Activated T-helper 1 cell treated with Interleukin-2 at 50 U/mL for 16 hours (primary cell): ENCODE results near the gene EIF4G3.
"Not testable (repeated sequence)": the region's sequence is repeated elsewhere in the genome, so short reads cannot be mapped to it uniquely, and the experiment has no call there.

Source experiments
- DNase-seq: peaks from one replicate; pipeline ENCODE4 v3.0.0-alpha.2; 2020; ENCODE audit warnings: low read depth

The EIF4G3 gene

GRCh38 chr1:21105807-21106206 is 70.9 kb downstream of the EIF4G3 start:
- no peak for DNase-seq

- no peak for DNase-seq
Measured at GRCh38 chr1:21104683-21105082, 72.0 kb downstream of the EIF4G3 start.

- no peak for DNase-seq
Measured at GRCh38 chr1:21100481-21100921, 76.2 kb downstream of the EIF4G3 start.

DNA sequence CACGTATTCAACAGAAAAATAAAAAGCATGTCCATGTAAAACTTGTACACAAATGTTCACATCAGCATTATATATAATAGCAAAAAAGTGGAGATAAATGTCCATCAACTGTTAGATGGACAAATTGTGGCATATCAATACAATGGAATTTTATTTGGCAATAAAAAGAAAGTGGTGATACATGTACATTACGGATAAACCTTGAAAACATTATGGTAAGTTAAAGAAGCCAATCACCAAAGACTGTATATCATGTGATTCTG is 76.9 kb downstream of the EIF4G3 start:
- no peak for DNase-seq

- no peak for DNase-seq
Measured at GRCh38 chr1:21099034-21099868, 77.4 kb downstream of the EIF4G3 start.

DNA sequence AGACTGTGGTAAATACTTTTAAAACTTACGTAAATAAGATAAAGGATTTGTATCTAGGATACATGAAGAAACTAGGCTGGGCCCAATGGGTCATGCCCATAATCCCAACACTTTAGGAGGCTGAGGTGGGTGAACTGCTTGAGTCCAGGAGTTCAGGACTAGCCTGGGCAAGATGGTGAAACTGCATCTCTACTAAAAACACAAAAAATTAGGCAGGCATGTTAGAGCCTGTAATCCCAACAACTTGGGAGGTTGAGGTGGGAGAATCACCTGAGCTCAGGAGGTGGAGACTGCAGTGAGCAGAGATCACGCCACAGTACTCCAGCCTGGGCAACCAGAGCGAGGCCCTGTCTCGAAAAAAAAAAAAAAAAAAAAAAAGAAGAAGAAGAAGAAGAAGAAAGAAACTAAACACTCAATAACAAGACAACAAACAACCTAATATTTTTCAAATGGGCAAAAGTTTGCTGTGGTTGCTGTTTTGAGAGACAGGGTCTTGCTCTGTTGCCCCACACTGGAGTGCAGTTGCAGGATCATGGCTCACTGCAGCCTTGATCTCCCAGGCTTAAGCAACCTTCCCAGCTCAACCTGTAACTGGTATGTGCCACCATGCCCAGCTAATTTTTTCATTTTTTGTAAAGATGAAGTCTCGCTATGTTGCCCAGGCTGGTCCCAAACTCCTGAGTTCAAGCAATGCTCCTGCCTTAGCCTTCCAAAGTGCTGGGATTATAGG is 78.3 kb downstream of the EIF4G3 start:
- no peak for DNase-seq

GRCh38 chr1:21097729-21098128 is 79.0 kb downstream of the EIF4G3 start:
- DNase-seq = no peak

- no peak for DNase-seq
Measured at GRCh38 chr1:21095976-21096375, 80.7 kb downstream of the EIF4G3 start.

- not testable (repeated sequence) for DNase-seq
Measured at GRCh38 chr1:21094282-21094681, 82.4 kb downstream of the EIF4G3 start.

- not testable (repeated sequence) for DNase-seq
Measured at GRCh38 chr1:21093271-21093958, 83.3 kb downstream of the EIF4G3 start.

- DNase-seq = not testable (repeated sequence)
Measured at GRCh38 chr1:21092545-21092944, 84.2 kb downstream of the EIF4G3 start.

- DNase-seq = not testable (repeated sequence)
Measured at GRCh38 chr1:21091053-21091690, 85.5 kb downstream of the EIF4G3 start.

DNA sequence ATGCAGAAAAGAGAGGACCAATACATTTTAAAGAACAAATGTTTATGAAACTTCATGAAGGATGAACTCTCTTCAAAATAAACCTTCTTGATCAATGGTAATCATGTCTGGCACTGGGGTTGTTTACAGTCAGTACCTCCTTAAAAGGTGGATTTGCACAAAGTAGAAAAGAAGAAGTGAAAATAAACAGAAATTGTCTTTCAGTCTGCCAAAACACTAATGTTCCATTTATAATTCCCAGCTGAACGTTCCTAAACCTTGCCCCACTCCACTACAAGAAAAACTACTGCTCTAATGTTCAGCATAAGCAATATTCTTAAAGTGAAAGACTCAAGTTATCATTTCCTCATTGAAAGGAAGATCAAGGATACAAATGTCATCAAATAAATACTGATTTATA is 86.2 kb downstream of the EIF4G3 start:
- no peak for DNase-seq

DNA sequence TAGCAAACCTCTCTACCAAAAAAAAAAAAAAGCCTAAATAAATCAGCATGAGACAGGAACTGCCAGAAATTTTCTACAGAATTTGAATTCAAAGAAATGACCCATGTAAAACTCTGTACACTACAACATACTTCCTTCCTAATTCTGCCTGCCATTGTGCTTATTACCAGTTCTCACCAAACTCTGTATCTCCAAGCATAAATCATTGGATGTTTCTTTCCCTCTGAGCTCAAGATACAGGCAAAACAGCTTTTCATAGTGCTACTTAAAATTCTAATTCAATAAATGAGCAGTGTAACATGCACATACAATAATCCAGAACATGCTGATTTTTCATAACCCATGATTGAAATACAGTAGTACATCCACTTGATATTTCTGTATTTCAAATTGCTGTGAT is 87.0 kb downstream of the EIF4G3 start:
- DNase-seq = no peak

DNA sequence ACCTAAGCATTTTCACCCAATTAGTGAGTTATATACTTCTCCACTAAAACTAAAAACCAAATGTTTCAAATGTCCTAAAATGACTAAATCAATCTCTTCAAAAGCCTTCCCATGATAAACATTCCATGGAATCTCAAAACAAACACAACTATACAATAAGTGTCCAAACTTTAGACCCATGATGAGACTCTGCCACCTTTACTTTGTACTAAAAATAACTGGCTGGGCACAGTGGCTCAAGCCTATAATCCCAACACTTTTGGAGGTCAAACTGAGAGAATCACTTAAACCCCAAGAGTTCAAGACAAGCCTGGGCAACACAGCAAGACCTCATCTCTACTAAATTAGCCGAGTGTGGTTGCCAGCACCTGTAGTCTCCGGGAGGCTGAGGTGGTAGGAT is 87.4 kb downstream of the EIF4G3 start:
- DNase-seq = no peak

GRCh38 chr1:21084111-21084810 is 92.4 kb downstream of the EIF4G3 start:
- no peak for DNase-seq

DNA sequence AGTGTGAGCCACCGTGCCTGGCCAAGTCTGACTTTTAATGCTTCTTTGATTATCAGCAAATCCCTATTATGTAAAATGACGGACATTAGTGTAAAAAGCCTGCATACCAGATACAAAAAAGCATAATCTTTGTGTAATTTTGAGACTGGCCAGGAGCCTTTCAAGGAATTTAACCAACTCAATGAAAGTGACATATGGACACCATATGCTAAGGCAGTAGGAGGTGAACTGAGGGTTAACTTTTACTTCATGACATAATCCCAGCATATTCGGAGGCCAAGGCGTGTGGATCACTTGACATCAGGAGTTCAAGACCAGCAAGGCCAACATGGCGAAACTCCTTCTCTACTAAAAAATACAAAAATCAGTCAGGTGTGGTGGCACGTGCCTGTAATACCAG is 94.6 kb downstream of the EIF4G3 start:
- no peak for DNase-seq

- DNase-seq = no peak
Measured at GRCh38 chr1:21077085-21077484, 99.6 kb downstream of the EIF4G3 start.

GRCh38 chr1:21072721-21073120 is 104.0 kb downstream of the EIF4G3 start:
- DNase-seq = no peak

DNA sequence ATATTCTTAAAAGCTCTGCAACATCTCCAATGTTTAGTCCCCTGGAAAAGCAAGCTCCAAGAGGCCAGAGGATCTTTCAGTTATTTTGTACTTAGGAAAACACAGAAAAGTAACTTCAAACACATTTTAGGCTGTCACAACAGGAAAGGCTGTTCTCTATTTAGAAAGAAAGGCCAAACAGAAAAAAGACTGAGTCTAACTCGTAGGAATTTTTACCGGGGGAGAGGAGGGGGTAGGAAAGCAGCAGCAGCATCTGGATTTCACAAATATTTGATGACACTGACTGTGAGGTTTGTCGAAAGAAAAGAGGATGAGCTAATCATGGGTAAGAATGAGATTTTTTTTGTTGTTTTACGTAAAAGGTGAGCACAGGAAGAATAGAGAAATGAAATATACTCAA is 107.1 kb downstream of the EIF4G3 start:
- no peak for DNase-seq

DNA sequence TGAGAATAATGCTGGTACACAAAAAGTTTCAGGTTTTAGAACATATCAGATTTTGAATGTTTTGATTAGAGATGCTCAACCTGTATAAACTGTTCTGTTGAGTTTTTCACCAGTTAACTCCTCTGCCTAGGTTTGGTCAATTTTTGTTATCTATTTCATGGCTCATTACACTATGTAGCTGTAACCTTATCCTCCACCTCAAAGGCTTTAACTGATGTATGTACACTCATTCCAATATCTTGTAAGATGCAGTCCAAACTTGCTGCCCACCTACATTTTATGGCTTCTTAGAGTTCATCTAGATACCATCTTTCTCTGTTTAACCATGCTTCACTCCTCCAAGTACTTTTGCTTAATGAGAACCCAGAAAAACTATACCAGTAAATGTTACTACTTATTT is 107.8 kb downstream of the EIF4G3 start:
- no peak for DNase-seq
